ENCODE data around the gene JMJD1C.

DNA sequence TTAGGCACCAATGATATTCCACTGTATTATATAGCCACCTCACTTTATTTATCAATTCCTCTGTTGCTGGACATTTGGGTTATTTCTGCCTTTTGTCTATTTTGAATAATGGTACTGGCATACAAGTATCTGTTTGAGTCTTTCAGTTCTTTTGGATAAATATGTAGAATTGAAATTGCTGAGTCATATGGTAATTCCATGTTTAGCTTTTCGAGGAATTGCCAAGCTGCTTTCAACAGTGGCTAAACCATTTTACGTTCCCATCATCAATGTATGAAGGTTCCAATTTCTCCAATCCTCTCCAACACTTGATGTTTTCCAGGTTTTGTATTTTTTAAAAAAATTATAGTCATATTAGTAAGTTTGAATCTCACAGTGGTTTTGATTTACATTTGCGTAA, 42.3 kb downstream of the JMJD1C start:
- TF ChIP-seq, protein P1, sequence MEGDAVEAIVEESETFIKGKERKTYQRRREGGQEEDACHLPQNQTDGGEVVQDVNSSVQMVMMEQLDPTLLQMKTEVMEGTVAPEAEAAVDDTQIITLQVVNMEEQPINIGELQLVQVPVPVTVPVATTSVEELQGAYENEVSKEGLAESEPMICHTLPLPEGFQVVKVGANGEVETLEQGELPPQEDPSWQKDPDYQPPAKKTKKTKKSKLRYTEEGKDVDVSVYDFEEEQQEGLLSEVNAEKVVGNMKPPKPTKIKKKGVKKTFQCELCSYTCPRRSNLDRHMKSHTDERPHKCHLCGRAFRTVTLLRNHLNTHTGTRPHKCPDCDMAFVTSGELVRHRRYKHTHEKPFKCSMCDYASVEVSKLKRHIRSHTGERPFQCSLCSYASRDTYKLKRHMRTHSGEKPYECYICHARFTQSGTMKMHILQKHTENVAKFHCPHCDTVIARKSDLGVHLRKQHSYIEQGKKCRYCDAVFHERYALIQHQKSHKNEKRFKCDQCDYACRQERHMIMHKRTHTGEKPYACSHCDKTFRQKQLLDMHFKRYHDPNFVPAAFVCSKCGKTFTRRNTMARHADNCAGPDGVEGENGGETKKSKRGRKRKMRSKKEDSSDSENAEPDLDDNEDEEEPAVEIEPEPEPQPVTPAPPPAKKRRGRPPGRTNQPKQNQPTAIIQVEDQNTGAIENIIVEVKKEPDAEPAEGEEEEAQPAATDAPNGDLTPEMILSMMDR (IDR thresholded peaks at IDR 0.05; ENCODE audit: low read depth, low read length, poor library complexity, severe bottlenecking), result no peak
- TF ChIP-seq EZH2phosphoT487 (IDR thresholded peaks at IDR 0.05; ENCODE audit: borderline replicate concordance, low read length), result no peak
